DMS 273 (cell line): ENCODE measurements around the gene C20orf141.
"Not testable (repeated sequence)": the region's sequence is repeated elsewhere in the genome, so short reads cannot be mapped to it uniquely, and the experiment has no call there.

Experiments used
- DNase-seq: peaks from one replicate; lab custom pipeline; 2025; ENCODE audit not compliant: unreplicated experiment; lab: John Stamatoyannopoulos, UW

C20orf141 gene

GRCh38 chr20:2814587-2815051, at the start of gene C20orf141:
Gene C20orf141 (plus strand): TSS chr20:2814987. CDS start chr20:2815185, 198 bp downstream.
- DNase-seq, result peak; percentile 82

DNA sequence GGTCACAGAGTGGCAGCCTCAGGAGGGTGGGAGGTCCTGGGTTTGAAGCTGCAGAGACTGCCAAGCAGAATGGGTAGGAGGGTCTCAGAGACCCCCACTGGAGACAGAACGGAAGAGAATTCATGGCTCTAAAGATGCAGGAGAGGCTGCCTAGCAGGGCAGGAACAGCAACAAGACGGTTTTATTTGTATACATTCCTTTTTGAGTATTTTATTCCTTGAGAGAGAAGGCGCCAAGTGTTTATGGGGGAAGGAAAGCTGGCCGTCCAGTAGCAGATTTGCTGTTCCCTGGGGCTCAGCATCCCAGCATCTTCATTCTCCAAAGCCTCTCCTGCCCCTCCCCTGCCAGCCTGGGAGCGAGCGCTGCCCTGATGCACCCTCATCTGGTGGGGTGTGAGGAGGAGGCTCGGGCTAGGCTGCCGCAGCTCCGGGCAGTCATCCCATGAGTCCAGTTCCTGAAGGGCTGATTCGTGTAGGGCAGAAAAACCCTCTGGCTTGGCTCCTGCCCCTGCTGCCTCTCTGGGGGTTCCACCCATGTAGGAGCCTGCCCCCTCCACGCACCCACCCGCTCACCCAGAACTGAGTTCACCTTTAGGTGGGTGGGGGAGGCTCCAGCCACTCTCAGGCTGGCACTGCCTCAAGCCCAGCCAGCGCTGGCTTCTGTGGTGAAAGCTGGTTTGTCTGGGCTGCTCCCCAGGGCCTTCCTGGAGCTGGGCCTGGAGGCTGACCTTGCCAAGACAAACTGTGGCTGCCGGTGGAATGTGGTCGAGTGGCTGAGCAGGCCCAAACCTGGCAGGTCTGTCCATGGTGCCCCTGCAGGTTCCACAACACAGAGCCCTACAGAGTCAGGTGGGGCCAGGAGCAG, 46.8 kb upstream of the C20orf141 start:
- DNase-seq, result peak; percentile 15

DNA sequence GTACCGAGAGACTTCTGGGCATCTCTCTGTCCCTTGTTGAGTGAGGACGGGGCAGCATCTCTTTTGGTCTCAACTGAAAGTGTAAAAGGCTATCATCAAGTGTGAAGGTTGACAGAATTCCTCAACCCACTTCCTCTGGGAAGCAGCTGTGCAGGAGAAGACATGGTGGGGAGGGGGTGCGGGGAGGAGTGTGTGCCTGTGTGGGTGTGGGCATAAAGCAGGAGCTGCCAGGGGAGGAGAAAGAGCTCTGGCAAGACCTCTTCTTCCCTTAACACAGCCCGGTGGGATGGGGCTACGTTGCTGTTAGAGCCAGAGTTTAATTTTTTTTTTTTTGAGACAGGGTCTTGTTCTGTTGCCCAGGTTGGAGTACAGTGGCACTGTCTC, 46.2 kb upstream of the C20orf141 start:
- DNase-seq, result no peak

- DNase-seq, result not testable (repeated sequence)
Observed at GRCh38 chr20:2770091-2770490, 44.7 kb upstream of the C20orf141 start.

- no peak for DNase-seq
Observed at GRCh38 chr20:2771631-2772080, 43.1 kb upstream of the C20orf141 start.

DNA sequence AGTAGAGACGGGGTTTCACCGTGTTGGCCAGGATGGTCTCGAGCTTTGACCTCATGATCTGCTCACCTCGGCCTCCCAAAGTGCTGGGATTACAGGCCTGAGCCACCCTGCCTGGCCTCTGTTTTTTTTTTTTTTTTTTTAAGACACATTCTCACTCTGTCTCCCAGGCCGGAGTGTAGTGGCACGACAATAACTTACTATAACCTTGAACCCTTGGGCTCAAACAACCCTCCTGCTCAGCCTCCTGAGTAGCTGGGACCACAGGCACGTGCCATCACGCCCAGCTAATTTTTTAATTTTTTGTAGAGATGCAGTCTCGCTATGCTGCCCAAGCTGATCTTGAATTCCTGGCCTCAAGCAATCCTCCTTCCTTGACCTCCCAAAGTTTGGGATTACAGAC, 41.0 kb upstream of the C20orf141 start:
- DNase-seq, result no peak

- DNase-seq, result no peak
Observed at GRCh38 chr20:2775139-2775538, 39.6 kb upstream of the C20orf141 start.

DNA sequence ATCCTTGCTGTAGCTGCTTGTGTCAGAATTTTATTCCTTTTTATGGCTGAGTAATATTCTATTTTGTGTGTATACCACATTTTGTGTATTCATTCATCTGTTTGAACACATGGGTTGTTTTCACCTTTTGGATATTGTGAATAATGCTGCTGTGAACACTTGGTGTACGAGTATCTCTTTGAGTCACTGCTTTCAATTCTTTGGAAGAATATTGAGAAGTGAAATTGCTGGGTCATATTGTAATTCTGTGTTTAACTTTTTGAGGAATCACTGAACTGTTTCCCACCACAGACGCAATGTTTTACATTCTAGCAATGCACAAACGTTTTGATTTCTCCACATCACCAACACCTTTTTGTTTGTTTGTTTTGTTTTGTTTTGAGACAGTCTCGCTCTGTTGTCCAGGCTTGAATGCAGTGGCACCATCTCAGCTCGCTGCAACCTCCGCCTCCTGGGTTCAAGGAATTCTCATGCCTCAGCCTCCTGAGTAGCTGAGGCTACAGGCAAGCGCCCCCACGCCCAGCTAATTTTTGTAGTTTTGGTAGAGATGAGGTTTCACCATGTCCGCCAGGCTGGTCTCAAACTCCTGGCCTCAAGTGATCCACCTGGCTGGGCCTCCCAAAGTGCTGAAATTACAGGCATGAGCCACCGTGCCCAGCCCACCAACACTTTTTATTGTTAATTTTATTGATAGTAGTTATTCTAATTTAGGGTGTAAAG, 36.0 kb upstream of the C20orf141 start:
- DNase-seq, result no peak

- no peak for DNase-seq
Observed at GRCh38 chr20:2780948-2781347, 33.8 kb upstream of the C20orf141 start.

DNA sequence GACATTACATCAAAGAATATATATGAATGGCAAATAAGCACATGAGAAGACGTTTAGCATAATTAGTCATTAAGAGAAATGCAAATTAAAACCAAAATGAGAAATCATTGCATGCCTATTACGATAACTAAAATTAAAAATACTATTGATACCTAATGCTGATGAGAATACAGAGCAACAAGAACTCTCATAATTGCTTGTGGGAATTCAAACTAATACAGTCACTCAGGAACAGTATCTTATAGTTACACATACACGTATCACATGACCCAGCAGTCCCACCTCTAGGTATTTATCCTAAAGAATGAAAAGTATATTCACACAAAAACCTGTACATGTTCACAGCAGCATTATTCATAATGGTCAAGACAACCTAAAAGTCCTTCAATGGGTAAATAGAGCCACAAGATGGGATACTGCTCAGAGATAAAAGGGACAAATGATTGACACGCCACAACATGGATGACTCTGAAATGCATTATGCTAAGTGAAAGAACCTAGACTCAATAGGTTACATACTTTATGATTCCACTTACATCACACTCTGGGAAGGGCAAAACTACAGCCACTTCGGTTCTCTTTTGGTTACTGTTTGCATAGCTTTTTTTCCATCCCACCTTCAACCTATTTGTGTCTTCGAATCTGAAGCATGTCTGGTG, 30.8 kb upstream of the C20orf141 start:
- DNase-seq, result no peak

DNA sequence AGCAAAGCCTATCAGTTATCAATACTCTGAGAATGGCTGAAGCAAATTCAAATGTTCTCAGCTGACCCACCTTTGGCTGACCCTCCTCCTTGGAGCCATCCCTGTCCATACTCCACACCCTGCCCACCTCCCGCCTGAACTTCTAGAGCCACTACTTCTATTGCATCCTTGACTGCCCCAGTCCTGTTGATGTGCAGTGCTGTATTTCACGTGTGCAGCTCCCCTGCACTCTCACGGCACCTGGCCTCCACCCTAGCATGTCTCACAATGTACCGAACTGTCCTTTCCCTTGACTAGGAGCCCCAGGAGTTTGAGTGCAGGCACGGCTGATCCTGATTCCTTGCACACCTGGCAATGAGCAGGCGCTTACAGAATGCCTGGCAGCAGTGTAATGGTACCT, 21.3 kb upstream of the C20orf141 start:
- DNase-seq, result no peak

GRCh38 chr20:2794202-2794748, 20.5 kb upstream of the C20orf141 start:
- DNase-seq, result no peak

- no peak for DNase-seq
Observed at GRCh38 chr20:2794866-2795447, 19.8 kb upstream of the C20orf141 start.

DNA sequence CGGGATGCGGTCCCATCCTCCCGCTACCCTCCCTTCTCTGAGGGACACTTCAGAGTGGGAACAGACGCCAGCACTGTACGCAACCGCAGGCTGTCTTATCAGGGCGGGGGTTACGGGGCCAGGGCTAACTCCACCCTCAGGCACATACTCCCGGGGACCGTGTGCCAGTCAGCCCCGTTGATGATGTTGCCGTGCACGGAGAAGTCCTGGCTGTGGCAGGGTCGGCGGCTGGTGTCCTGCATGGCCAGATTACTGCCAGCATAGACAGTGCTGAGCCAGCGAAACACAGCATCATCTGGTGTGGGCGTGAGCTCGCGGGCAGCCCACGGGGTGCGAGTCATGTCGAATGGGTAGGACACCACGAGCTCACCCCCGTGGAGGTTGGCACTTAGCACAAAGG, 19.3 kb upstream of the C20orf141 start:
- DNase-seq, result no peak

GRCh38 chr20:2796011-2796660, 18.7 kb upstream of the C20orf141 start:
- DNase-seq, result no peak

DNA sequence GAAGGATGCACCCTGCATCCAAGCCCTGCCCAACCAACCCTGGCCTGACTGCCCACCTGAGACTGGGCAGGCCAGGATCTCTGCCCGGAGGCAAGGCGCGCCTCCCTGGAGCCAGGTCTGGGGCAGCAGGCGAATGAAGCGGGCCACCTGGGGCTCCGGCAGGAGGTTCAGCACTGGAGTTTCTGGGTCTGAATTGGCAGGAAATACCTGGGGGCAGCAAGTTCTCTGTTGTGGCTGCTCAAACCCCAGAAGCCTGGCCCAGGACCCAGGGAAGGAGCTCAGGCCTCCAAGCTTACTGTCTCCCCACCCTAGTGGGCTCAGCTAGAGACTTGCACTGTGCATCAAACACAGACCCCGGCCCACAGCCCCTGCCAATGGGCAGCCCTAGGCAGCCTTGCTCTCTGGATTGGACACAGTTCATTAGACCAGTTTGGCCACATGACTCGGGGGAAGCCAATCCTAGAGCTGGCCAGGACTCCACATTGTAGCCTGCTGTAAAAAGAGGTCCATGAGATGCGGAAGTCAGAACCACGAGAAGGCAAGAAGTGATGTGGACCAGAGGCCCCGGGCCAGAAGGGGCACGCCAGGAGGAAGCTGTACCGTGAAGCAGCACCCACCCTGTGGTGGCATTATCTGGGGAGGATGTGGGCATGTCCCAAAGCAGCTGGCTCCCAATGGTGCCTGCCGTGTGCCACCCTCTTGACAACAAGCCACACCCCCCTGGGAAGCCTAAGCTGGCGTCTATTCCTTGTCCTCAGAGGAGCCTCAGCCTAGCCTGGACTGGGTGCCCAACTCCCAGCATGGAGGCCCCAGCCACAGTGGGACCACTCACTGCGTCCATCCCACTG, 17.4 kb upstream of the C20orf141 start:
- DNase-seq, result no peak

DNA sequence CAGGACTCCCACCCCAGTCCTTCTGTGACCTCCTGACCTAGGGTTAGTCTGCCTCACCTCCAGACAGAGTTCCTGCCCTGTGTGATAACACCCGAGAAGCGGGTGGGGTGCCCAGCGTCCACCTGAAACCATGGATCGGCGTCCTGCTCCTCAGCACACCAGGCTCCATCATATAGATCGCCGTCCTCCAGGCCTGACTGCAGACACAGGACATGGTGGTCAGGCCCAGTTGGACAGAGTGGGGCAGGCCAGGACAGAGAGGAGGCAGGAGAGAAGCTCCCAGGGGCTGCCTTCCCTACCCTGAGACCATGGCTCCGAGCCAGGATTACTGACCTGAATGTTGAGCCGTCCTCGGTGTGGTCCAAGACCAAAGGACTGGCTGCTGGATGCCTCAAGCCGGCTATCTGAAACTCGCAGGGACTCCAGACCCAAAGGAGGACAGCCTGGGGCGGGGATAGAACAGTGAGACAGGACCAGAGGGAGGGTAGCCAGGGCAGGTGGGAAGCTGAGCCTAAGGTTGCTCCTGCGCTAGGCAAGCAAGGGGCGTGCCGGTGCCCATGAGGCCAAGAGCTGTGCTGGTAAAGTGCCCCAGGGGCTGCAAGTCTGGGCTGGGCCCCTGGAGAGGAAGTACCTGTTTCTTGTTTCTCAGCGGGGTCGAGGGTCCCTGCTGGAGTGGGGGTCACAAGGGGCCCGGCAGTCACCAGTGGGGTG, 16.5 kb upstream of the C20orf141 start:
- no peak for DNase-seq

GRCh38 chr20:2798814-2799213, 16.0 kb upstream of the C20orf141 start:
- DNase-seq, result peak; percentile 34

GRCh38 chr20:2799271-2799670, 15.5 kb upstream of the C20orf141 start:
- no peak for DNase-seq
